ENCODE measurements around the gene MC1R. TPM values are rescaled to one million over a fixed set of nuclear protein-coding genes. Genes with fewer than 3 reads are reported as not detected.

Gene MC1R
- total and polyA plus RNA-seq, 10 of the 15 experiments (the other 5 are each of a cell fraction or from before 2014, with no cell fraction given): 0.06 to 2.3 (median 0.45) TPM

DNA sequence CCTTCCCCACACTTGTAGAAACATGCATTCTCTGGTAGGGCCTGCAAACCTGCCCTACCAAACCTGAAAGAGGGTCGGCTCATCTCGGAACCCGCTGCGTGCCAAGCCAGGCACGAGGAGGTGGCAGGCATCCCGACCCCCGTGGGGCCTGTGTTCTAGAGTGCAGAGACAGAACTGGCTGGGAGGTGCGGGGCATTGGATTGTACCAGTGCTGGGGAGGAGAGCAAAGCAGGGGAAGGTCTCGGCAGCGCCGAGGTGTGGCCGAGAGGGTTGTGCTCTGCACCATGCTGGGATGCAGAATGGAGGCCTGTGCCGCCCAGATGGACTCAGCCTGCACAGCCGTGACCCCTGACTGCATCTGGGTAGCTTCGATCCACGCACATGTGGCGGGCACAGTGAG, 17.8 kb upstream of the MC1R start:
- ChIA-PET CTCF (interaction anchor here (1.1 kb wide), 1 partner anchor 9 kb away, joined by 3 read pairs; no protein-coding TSS in a partner anchor), SMC1A (ENCODE audit: uncharacterized antibody, unreplicated experiment) (no interaction called here), RAD21 (ENCODE audit: unreplicated experiment) (no interaction called here), POLR2A (no interaction called here)
- Histone ChIP-seq H3K36me3 (ENCODE audit: control insufficient read depth in 2 of 2, insufficient read depth in 2 of 2, low read length in 1 of 2) (peaks cover 28 to 29% of the 10 kb centered on the region in 2 experiments; a peak in 3 of 4 replicates), H3K27ac (ENCODE audit: control insufficient read depth, insufficient read depth) (no peak overlapping the region), H3K79me2 (ENCODE audit: control insufficient read depth, insufficient read depth, low read length) (no peaks in the 10 kb centered on the region), H4K20me1 (ENCODE audit: control insufficient read depth, insufficient read depth) (no peaks in the 10 kb centered on the region), H3K27me3 (replicated peaks in 1 of 2; ENCODE audit: control insufficient read depth in 2 of 2, insufficient read depth in 2 of 2, low read length in 1 of 2) (no peaks in the 10 kb centered on the region), H3K4me2 (ENCODE audit: control insufficient read depth, insufficient read depth) (no peak overlapping the region), H3K4me3 (no peak overlapping the region), H2AFZ (ENCODE audit: control insufficient read depth, low read depth, low read length) (no peak overlapping the region), H3K9me3 (replicated peaks; ENCODE audit: control insufficient read depth, insufficient read depth, low read length) (no peaks in the 10 kb centered on the region), H3K9ac (ENCODE audit: control insufficient read depth, insufficient read depth, low read length) (no peak overlapping the region), H3K4me1 (ENCODE audit: control insufficient read depth, insufficient read depth, low read length) (no peaks in the 10 kb centered on the region)
- in situ Hi-C loops (cut with MboI) (no loop called here), intact Hi-C loops (cut with micrococcal nuclease; ENCODE audit: unreplicated experiment) (no loop called here)
- DNase-seq (ENCODE audit: low read depth, low spot score) (no peak), ATAC-seq (no peak), FAIRE-seq (no peak)
- TSS peak; percentile 28 for BruUV-seq (replicated peaks)
- WGBS (ENCODE audit: insufficient coverage, insufficient replicate concordance, low lambda C conversion rate, missing lambda C conversion rate): 98% methylated on average over 17 of the region's 17 CpGs
- no peak for TF ChIP-seq JUNB (IDR thresholded peaks at IDR 0.05)
- TF ChIP-seq RCOR1 (conservative IDR thresholded peaks at IDR 0.05; ENCODE audit: low read depth, low read length): no peak
- no peak for TF ChIP-seq ASH2L (IDR thresholded peaks at IDR 0.05; ENCODE audit: borderline replicate concordance, low read depth)
- TF ChIP-seq NR2C2 (IDR thresholded peaks at IDR 0.05; ENCODE audit: borderline replicate concordance, control insufficient read depth, insufficient read length, low read depth): no peak
- no peak for TF ChIP-seq NFYB (IDR thresholded peaks at IDR 0.05; ENCODE audit: insufficient read depth, low read depth, low read length)
- no peak for TF ChIP-seq EZH2 (IDR thresholded peaks at IDR 0.05; ENCODE audit: borderline replicate concordance, control insufficient read depth, low read depth, low read length)
- no peak for TF ChIP-seq RAD21 (IDR thresholded peaks at IDR 0.05; ENCODE audit: insufficient read depth, low read depth, low read length)
- TF ChIP-seq, protein P1, sequence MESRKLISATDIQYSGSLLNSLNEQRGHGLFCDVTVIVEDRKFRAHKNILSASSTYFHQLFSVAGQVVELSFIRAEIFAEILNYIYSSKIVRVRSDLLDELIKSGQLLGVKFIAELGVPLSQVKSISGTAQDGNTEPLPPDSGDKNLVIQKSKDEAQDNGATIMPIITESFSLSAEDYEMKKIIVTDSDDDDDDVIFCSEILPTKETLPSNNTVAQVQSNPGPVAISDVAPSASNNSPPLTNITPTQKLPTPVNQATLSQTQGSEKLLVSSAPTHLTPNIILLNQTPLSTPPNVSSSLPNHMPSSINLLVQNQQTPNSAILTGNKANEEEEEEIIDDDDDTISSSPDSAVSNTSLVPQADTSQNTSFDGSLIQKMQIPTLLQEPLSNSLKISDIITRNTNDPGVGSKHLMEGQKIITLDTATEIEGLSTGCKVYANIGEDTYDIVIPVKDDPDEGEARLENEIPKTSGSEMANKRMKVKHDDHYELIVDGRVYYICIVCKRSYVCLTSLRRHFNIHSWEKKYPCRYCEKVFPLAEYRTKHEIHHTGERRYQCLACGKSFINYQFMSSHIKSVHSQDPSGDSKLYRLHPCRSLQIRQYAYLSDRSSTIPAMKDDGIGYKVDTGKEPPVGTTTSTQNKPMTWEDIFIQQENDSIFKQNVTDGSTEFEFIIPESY (IDR thresholded peaks at IDR 0.05): no peak
- no peak for TF ChIP-seq MXI1 (IDR thresholded peaks at IDR 0.05; ENCODE audit: low read depth, low read length)
- no peak for TF ChIP-seq ZBED1 (IDR thresholded peaks at IDR 0.05; ENCODE audit: borderline replicate concordance)
- TF ChIP-seq, protein P2, sequence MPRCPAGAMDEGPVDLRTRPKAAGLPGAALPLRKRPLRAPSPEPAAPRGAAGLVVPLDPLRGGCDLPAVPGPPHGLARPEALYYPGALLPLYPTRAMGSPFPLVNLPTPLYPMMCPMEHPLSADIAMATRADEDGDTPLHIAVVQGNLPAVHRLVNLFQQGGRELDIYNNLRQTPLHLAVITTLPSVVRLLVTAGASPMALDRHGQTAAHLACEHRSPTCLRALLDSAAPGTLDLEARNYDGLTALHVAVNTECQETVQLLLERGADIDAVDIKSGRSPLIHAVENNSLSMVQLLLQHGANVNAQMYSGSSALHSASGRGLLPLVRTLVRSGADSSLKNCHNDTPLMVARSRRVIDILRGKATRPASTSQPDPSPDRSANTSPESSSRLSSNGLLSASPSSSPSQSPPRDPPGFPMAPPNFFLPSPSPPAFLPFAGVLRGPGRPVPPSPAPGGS (IDR thresholded peaks at IDR 0.05; ENCODE audit: borderline replicate concordance, insufficient read depth, low read depth, low read length, poor library complexity, severe bottlenecking): no peak
- no peak for TF ChIP-seq NR2C1 (IDR thresholded peaks at IDR 0.05)
